Caco-2 (cell line): ENCODE results near the gene NMNAT2. TPM values are rescaled to one million over a fixed set of nuclear protein-coding genes. Genes with fewer than 3 reads are reported as not detected.

Experiments
- BruUV-seq: library from RNA; stranded (reverse); fragments of 400-500 nt; replicated peaks from 2 replicates; lab custom pipeline; 2021; lab: Mats Ljungman, UMichigan
- CTCF ChIA-PET: fragments of 300-600 bp; sonication (Branson Sonifier 250); formaldehyde crosslinking; loops from one replicate; lab custom pipeline; 2022; ENCODE audit warnings: antibody characterized with exemption; lab: Charles Lee
- POLR2A ChIA-PET: fragments of 300-600 bp; sonication (Branson Sonifier 250); formaldehyde crosslinking; loops from one replicate; lab custom pipeline; 2022; ENCODE audit warnings: antibody characterized with exemption; lab: Charles Lee
- DNase-seq, 2 experiments: peaks; one replicate each; pipeline versions ENCODE4 v3.0.0 to v3.0.0-alpha.2; 2020 to 2022
- H3K27me3 ChIP-seq: replicated peaks from 2 replicates; pipeline ENCODE4 v1.6.0; 2011; ENCODE audit warnings: low read length; ENCODE audit not compliant: control insufficient read depth, insufficient read depth
- H3K36me3 ChIP-seq: 2 replicates; pipeline ENCODE4 v1.5.1; 2011; ENCODE audit warnings: low read length; ENCODE audit not compliant: control insufficient read depth, insufficient read depth
- H3K4me1 ChIP-seq: fragments of 250-450 bp; sonication (Bioruptor Pico); 2 replicates; pipeline ENCODE4 v1.5.1; 2020; ENCODE audit warnings: mild to moderate bottlenecking
- H3K4me3 ChIP-seq: 2 replicates; pipeline ENCODE4 v1.5.1; 2011; ENCODE audit warnings: low read depth, mild to moderate bottlenecking, control low read depth, low read length
- H3K9me3 ChIP-seq: fragments of 250-450 bp; sonication (Bioruptor Pico); 2 replicates; pipeline ENCODE4 v1.5.1; 2020; ENCODE audit warnings: mild to moderate bottlenecking, moderate library complexity
- H3K27ac Mint-ChIP-seq: one replicate; pipeline ENCODE4 v1.8.0; 2022; ENCODE audit warnings: mixed read lengths; ENCODE audit not compliant: unreplicated experiment
- H3K27me3 Mint-ChIP-seq: one replicate; pipeline ENCODE4 v1.8.0; 2022; ENCODE audit warnings: mixed read lengths; ENCODE audit not compliant: insufficient read depth, unreplicated experiment
- H3K36me3 Mint-ChIP-seq: one replicate; pipeline ENCODE4 v1.8.0; 2022; ENCODE audit warnings: mild to moderate bottlenecking, mixed read lengths; ENCODE audit not compliant: insufficient read depth, unreplicated experiment
- H3K4me1 Mint-ChIP-seq: one replicate; pipeline ENCODE4 v1.8.0; 2022; ENCODE audit warnings: low read depth, mixed read lengths; ENCODE audit not compliant: unreplicated experiment
- H3K4me3 Mint-ChIP-seq: one replicate; pipeline ENCODE4 v1.8.0; 2022; ENCODE audit warnings: mild to moderate bottlenecking, moderate library complexity, mixed read lengths; ENCODE audit not compliant: unreplicated experiment
- H3K9me3 Mint-ChIP-seq: one replicate; pipeline ENCODE4 v1.8.0; 2022; ENCODE audit warnings: mixed read lengths; ENCODE audit not compliant: unreplicated experiment
- intact Hi-C: fragments of 100-400 bp; cut with micrococcal nuclease; formaldehyde crosslinking; loops from one replicate; pipeline ENCODE4 v1.10.0; 2022; ENCODE audit not compliant: unreplicated experiment
- total RNA-seq: library from RNA; stranded (reverse); gene quantifications from 2 replicates; pipeline ENCODE4 v1.2.3, GENCODE V29; 2022
- TF ChIP-seq, protein P1 (sequence below), 2 experiments: fragments of 200-600 bp in 1 of 2; IDR thresholded peaks; 1 replicate in 1 of 2; 2 replicates in 1 of 2; pipeline versions ENCODE4 v1.5.1 to v1.8.0; 2011 to 2022; ENCODE audit warnings: antibody characterized with exemption in 1 of 2, control low read depth in 1 of 2, inconsistent platforms in 1 of 2, low read depth in 1 of 2, low read length in 1 of 2, mild to moderate bottlenecking in 1 of 2, moderate library complexity in 1 of 2; ENCODE audit not compliant: insufficient read depth in 1 of 2, severe bottlenecking in 1 of 2, unreplicated experiment in 1 of 2

NMNAT2 gene
- total RNA-seq, 1 experiment from 2014 or later, result 16.4 TPM

GRCh38 chr1:183223467-183223866 is 194.7 kb downstream of the NMNAT2 start:
- Histone ChIP-seq H3K9me3 (no peaks in the 10 kb centered on the region), H3K27me3 (no peaks in the 10 kb centered on the region), H3K4me1 (peaks cover 17% of the 10 kb centered on the region), H3K4me3 (no peak overlapping the region), H3K36me3 (no peaks in the 10 kb centered on the region)
- TF ChIP-seq, protein P1, sequence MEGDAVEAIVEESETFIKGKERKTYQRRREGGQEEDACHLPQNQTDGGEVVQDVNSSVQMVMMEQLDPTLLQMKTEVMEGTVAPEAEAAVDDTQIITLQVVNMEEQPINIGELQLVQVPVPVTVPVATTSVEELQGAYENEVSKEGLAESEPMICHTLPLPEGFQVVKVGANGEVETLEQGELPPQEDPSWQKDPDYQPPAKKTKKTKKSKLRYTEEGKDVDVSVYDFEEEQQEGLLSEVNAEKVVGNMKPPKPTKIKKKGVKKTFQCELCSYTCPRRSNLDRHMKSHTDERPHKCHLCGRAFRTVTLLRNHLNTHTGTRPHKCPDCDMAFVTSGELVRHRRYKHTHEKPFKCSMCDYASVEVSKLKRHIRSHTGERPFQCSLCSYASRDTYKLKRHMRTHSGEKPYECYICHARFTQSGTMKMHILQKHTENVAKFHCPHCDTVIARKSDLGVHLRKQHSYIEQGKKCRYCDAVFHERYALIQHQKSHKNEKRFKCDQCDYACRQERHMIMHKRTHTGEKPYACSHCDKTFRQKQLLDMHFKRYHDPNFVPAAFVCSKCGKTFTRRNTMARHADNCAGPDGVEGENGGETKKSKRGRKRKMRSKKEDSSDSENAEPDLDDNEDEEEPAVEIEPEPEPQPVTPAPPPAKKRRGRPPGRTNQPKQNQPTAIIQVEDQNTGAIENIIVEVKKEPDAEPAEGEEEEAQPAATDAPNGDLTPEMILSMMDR (IDR thresholded peaks at IDR 0.05; ENCODE audit: insufficient read depth in 1 of 2, low read depth in 1 of 2, low read length in 1 of 2, severe bottlenecking in 1 of 2, unreplicated experiment in 1 of 2), result no peak
- no TSS peak for BruUV-seq
- Mint-ChIP-seq H3K36me3 (peaks cover 3% of the 10 kb centered on the region), H3K4me3 (no peak overlapping the region), H3K27ac (no peak overlapping the region), H3K27me3 (no peaks in the 10 kb centered on the region), H3K4me1 (peaks cover 14% of the 10 kb centered on the region), H3K9me3 (no peaks in the 10 kb centered on the region)
- no peak for DNase-seq
- CTCF ChIA-PET, result no interaction called here
- intact Hi-C loops, result no loop called here
- POLR2A ChIA-PET, result no interaction called here

GRCh38 chr1:183222909-183223308 is 195.3 kb downstream of the NMNAT2 start:
- Mint-ChIP-seq H3K4me3 (no peak overlapping the region), H3K27ac (no peak overlapping the region), H3K9me3 (no peaks in the 10 kb centered on the region), H3K36me3 (no peaks in the 10 kb centered on the region), H3K27me3 (no peaks in the 10 kb centered on the region), H3K4me1 (peaks cover 14% of the 10 kb centered on the region)
- H3K36me3 ChIP-seq, result no peaks in the 10 kb centered on the region
- BruUV-seq, result no TSS peak
- ChIA-PET POLR2A (no interaction called here), CTCF (no interaction called here)
- intact Hi-C loops, result no loop called here
- no peaks in the 10 kb centered on the region for H3K27me3 ChIP-seq
- H3K4me3 ChIP-seq, result no peak overlapping the region
- TF ChIP-seq, protein P1 (IDR thresholded peaks at IDR 0.05; ENCODE audit: insufficient read depth in 1 of 2, low read depth in 1 of 2, low read length in 1 of 2, severe bottlenecking in 1 of 2, unreplicated experiment in 1 of 2), result no peak
- H3K4me1 ChIP-seq, result peaks cover 11% of the 10 kb centered on the region
- H3K9me3 ChIP-seq, result no peaks in the 10 kb centered on the region
- DNase-seq, result no peak

DNA sequence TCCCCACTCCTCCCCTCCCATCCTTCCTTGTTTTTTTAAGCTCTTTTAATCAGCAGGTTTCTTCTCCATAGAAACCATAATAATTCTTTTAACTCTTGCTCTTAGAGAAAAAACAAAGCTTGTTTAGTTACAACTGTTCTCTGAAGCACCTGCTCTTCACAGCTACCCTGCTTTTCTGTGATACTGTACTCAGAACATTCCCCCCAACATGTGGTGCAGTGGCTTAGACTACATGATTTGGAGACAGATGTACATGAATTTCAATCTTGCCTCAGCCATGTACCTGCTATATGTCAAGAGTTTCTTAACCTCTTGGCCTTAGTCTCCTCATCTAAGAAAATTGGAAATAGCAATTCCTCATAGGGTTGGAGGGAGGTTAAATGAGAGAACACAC is 198.6 kb downstream of the NMNAT2 start:
- ChIA-PET POLR2A (no interaction called here), CTCF (interaction anchor here (0.6 kb wide), 1 partner anchor 17 kb away, joined by 5 read pairs; no protein-coding TSS in a partner anchor)
- no peak overlapping the region for H3K4me3 ChIP-seq
- Mint-ChIP-seq H3K36me3 (no peaks in the 10 kb centered on the region), H3K9me3 (no peaks in the 10 kb centered on the region), H3K27ac (no peak overlapping the region), H3K4me1 (peaks cover 11% of the 10 kb centered on the region), H3K27me3 (no peaks in the 10 kb centered on the region), H3K4me3 (no peak overlapping the region)
- H3K4me1 ChIP-seq, result no peaks in the 10 kb centered on the region
- intact Hi-C loops, result no loop called here
- no peak for DNase-seq
- TF ChIP-seq, protein P1 (IDR thresholded peaks at IDR 0.05; ENCODE audit: insufficient read depth in 1 of 2, low read depth in 1 of 2, low read length in 1 of 2, severe bottlenecking in 1 of 2, unreplicated experiment in 1 of 2), result no peak
- no peaks in the 10 kb centered on the region for H3K9me3 ChIP-seq
- BruUV-seq, result no TSS peak
- H3K36me3 ChIP-seq, result no peaks in the 10 kb centered on the region
- H3K27me3 ChIP-seq, result no peaks in the 10 kb centered on the region
